Measurements from ENCODE around the gene BBS7. TPM values are rescaled to one million over a fixed set of nuclear protein-coding genes. Genes with fewer than 3 reads are reported as not detected.

The BBS7 gene
- total RNA-seq, 6 experiments from 2014 or later = 1.8 to 7.0 (median 3.6) TPM

DNA sequence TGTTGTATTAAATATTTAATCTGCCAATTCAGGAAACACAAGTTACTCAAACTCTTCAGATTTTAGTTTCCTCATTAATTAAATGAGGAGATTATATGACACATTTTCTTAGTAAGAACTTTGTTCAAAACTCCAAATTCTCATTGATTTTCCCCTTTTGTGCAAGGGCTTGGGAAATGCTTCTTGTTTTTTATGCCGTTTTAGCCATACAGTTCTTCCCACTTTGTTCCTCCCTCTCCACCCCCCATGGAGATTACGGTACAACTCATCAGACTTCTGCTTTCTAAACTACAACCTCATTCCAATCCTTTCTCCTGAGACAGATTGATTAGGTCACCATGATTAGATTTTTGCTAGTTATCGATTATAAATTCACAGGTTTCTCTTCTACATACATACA is 10.9 kb upstream of the BBS7 start:
- Histone ChIP-seq H3K4me1 (no peaks in the 10 kb centered on the region), H3K27ac (no peak overlapping the region), H3K9me3 (no peaks in the 10 kb centered on the region), H3K27me3 (no peaks in the 10 kb centered on the region), H3K36me3 (no peaks in the 10 kb centered on the region), H3K4me3 (no peak overlapping the region)
- WGBS (ENCODE audit: insufficient coverage, low coverage, low lambda C conversion rate, missing lambda C conversion rate) = 48% methylated on average over 3 of the region's 3 CpGs
- intact Hi-C loops (cut with DNase I) = no loop called here
- ATAC-seq (no peak), DNase-seq (no peak)
- TF ChIP-seq POLR2A (IDR thresholded peaks at IDR 0.05) = no peak
- TF ChIP-seq, protein P1, sequence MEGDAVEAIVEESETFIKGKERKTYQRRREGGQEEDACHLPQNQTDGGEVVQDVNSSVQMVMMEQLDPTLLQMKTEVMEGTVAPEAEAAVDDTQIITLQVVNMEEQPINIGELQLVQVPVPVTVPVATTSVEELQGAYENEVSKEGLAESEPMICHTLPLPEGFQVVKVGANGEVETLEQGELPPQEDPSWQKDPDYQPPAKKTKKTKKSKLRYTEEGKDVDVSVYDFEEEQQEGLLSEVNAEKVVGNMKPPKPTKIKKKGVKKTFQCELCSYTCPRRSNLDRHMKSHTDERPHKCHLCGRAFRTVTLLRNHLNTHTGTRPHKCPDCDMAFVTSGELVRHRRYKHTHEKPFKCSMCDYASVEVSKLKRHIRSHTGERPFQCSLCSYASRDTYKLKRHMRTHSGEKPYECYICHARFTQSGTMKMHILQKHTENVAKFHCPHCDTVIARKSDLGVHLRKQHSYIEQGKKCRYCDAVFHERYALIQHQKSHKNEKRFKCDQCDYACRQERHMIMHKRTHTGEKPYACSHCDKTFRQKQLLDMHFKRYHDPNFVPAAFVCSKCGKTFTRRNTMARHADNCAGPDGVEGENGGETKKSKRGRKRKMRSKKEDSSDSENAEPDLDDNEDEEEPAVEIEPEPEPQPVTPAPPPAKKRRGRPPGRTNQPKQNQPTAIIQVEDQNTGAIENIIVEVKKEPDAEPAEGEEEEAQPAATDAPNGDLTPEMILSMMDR (IDR thresholded peaks at IDR 0.05) = no peak

DNA sequence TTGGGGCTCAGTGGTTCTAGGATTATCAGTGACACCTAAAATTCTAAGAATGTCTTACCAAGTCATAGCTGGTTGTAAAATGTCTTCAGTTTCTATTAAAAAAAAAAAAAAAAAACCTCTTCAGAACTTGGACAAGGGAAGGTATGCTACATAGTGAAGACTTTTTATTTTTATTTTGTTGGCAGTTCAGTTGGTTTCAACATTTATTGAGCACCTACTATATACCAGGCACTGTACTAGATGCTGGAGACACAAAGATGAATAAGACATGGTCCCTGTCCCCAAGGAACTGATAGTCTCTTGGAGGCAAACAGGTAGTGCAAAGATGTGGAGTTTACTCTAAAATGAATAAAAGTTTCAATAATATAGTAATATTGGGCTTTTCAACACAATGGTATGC is 8.9 kb upstream of the BBS7 start:
- no peak for TF ChIP-seq POLR2A (IDR thresholded peaks at IDR 0.05)
- TF ChIP-seq, protein P1 (IDR thresholded peaks at IDR 0.05) = no peak
- intact Hi-C loops (cut with DNase I) = no loop called here
- H3K27ac ChIP-seq = no peak overlapping the region
- no peaks in the 10 kb centered on the region for H3K4me1 ChIP-seq
- H3K36me3 ChIP-seq = no peaks in the 10 kb centered on the region
- ATAC-seq = no peak
- H3K9me3 ChIP-seq = no peaks in the 10 kb centered on the region
- H3K27me3 ChIP-seq = no peaks in the 10 kb centered on the region
- no peak for DNase-seq
- H3K4me3 ChIP-seq = no peak overlapping the region

DNA sequence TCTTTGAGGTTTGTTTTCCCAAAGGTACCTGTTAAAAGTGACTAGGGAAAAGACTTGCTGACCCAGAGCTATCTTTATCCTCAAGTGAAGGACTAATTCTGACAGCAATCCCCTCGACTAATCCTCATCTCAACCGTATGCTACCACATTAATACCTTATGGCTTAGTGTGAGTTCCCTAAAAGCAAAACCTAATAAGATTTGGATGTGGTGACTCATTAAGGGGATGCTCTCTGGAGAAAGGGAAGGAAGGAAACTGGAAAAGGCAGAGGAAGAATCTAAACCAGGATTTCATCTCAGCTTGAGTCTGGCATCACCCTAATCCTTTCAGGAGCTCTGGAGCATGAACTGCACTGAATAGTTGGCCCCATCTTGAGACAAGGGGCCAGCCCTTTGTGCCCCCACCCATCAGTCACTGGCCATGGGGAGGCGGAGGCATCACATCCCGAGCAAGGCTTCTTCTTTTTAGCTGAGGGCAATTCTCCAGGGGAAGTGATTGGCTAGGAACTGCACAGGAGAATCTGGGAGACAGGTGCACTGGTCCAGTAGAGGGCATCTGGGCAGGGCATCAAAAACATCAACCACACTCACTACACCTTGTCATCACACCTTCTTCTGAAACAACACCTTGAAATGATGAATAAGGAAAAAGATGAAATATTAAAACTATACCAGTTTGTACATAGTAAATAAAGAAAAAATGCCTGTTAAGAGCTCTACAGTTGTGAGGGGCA is 6.9 kb upstream of the BBS7 start:
- intact Hi-C loops (cut with DNase I) = no loop called here
- H3K27me3 ChIP-seq = no peaks in the 10 kb centered on the region
- TF ChIP-seq, protein P1 (IDR thresholded peaks at IDR 0.05) = no peak
- TF ChIP-seq POLR2A (IDR thresholded peaks at IDR 0.05) = no peak
- H3K36me3 ChIP-seq = no peaks in the 10 kb centered on the region
- 24% methylated on average over 4 of the region's 4 CpGs for WGBS (ENCODE audit: insufficient coverage, low coverage, low lambda C conversion rate, missing lambda C conversion rate)
- no peaks in the 10 kb centered on the region for H3K9me3 ChIP-seq
- no peaks in the 10 kb centered on the region for H3K4me1 ChIP-seq
- H3K27ac ChIP-seq = no peak overlapping the region
- DNase-seq (no peak), ATAC-seq (no peak)
- no peak overlapping the region for H3K4me3 ChIP-seq

DNA sequence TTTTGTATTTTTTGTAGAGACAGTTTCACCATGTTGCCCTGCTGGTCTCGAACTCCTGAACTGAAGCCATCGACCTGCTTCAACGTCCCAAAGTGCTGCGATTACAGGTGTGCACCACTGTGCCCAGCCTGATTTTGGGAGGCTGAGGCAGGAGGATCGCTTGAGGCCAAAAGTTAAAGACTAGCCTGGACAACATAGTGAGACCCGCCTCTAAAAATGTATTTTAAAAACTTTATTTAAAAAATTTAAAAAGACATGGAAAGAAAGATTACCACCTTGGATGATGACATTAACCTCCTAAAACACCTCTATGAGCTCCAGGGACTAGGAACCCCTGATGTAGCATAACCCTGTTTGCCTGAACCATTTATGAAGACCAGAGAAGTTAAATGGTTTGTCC is 5.8 kb upstream of the BBS7 start:
- no peaks in the 10 kb centered on the region for H3K36me3 ChIP-seq
- H3K27ac ChIP-seq = no peak overlapping the region
- ATAC-seq (no peak), DNase-seq (no peak)
- H3K4me3 ChIP-seq = no peak overlapping the region
- intact Hi-C loops (cut with DNase I) = no loop called here
- no peaks in the 10 kb centered on the region for H3K27me3 ChIP-seq
- WGBS (ENCODE audit: insufficient coverage, low coverage, low lambda C conversion rate, missing lambda C conversion rate) = 65% methylated on average over 6 of the region's 6 CpGs
- TF ChIP-seq POLR2A (IDR thresholded peaks at IDR 0.05) = no peak
- TF ChIP-seq, protein P1 (IDR thresholded peaks at IDR 0.05) = no peak
- H3K9me3 ChIP-seq = no peaks in the 10 kb centered on the region
- no peaks in the 10 kb centered on the region for H3K4me1 ChIP-seq

DNA sequence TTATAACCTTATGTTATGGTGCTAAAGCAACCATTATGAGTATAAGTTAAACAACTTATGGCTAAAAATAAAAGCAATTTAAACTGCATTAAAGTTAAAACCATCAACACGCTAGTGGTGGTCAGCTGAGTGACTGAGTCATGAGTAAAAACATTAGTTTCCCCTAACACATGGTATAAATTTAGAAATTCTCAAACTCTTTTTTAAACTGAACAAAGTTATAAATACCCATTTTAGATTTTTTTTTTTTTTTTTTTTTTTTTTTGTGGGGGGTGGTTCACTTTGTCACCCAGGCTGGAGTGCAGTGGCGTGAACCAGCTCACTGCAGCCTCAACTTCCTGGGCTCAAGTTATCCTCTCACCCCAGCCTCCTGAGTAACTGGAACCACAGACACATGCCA is 5.4 kb upstream of the BBS7 start:
- Histone ChIP-seq H3K4me1 (peaks cover 0 to 2% (median 0%) of the 10 kb centered on the region in 4 donors), H3K36me3 (no peaks in the 10 kb centered on the region), H3K27me3 (no peaks in the 10 kb centered on the region), H3K4me3 (no peak overlapping the region), H3K9me3 (no peaks in the 10 kb centered on the region), H3K27ac (no peak overlapping the region)
- WGBS (ENCODE audit: insufficient coverage, low coverage, low lambda C conversion rate, missing lambda C conversion rate) = 45% methylated on average over 2 of the region's 2 CpGs
- no peak for ATAC-seq
- no peak for TF ChIP-seq POLR2A (IDR thresholded peaks at IDR 0.05)
- TF ChIP-seq, protein P1 (IDR thresholded peaks at IDR 0.05) = no peak
- intact Hi-C loops (cut with DNase I) = no loop called here
- DNase-seq = no peak

All from right lobe of liver (tissue), 6 donors.